GM18526 (cell line): ENCODE data around the gene IL17RD.

ENCODE experiments used
- POLR2A ChIP-seq: IDR thresholded peaks from 3 replicates; pipeline ENCODE4 v1.6.1; 2011; ENCODE audit not compliant: insufficient read length; ENCODE audit errors: extremely low read depth

The IL17RD gene

DNA sequence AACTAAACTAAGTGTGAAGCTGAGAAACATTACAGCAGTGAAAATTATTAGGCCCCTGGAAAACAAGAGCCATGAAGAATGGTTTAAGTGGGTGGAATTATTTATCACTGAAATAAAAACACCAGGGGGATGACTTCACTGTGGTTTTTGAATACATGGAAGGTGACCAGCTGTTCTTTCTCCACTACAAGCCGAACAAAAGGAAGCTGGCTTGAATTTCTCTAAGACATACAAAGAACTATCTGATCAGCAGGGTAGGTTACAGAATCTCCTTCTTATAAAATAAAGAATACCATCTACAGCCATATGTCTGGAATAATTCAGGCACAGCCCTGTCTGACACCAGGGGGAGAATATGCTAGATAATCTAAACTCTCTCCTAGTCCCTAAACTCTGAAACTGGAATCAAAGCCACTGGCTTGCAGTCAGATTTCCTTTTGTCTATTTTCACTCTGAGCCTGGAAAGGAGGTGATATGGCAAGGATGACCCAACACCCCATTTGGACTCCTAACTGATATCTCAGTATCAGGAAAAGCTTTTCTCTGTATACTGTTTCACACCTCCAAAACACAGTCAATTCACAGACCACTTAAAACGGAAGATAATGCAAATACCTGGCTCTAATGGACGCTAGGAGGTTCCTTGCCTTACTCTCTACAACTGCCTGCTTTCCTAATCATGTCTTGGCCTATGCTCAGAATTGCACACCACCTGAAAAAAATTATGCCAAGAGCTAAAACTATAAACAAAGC, 73.5 kb downstream of the IL17RD start:
- TF ChIP-seq POLR2A, result no peak

GRCh38 chr3:57089043-57089442, 76.1 kb downstream of the IL17RD start:
- no peak for TF ChIP-seq POLR2A

DNA sequence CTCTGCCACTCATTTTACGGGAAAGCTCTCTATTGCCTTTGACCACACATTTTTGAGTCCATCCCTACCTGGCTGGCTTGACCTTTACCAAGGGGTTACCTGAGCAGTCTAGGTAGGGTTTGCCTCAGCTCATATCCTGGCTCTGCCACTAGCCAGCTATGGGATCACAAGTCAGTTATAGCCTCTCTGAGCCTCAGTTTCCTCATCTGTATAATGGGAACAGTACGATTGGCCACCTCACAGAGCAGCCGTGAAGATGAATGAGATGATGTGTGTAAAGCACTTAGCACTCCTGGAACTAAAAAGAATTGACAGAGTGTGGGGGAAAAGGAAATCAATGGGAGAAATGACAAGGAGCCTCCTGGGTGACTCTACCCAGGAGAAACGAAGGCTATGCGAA, 76.7 kb downstream of the IL17RD start:
- TF ChIP-seq POLR2A, result no peak

DNA sequence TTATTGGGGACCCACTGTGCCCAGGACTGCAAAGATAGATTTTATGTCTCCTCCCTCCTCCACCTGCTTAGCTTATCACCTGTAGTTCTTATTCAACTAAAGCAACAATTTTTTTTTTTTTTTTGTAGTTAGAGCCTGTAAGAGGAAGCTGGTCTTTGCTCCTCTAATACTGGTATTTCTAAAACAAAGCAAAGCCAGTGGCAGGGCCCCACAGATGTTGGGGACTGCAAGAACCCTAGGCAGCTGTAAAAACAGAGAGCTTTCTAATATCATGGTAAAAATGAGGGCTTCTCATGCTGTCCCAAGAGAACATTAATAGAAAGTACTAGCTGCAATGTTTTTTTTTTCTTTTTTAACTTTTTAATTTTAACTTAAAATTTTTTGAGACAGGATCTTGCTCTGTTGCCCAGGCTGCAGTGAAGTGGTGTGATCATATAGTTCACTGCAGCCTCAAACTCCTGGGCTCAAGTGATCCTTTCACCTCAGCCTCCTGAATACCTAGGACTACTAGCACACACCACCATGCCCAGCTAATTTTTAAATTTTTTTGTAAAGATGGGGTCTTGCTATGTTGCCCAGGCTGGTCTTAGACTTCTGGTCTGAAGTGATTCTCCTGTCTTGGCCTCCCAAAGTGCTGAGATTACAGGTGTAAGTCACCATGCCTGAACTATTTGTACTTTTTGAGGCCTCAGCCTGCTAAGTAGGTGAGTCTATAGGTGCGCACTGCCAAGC, 77.6 kb downstream of the IL17RD start:
- no peak for TF ChIP-seq POLR2A

- no peak for TF ChIP-seq POLR2A
Observed at GRCh38 chr3:57086201-57086600, 79.0 kb downstream of the IL17RD start.

DNA sequence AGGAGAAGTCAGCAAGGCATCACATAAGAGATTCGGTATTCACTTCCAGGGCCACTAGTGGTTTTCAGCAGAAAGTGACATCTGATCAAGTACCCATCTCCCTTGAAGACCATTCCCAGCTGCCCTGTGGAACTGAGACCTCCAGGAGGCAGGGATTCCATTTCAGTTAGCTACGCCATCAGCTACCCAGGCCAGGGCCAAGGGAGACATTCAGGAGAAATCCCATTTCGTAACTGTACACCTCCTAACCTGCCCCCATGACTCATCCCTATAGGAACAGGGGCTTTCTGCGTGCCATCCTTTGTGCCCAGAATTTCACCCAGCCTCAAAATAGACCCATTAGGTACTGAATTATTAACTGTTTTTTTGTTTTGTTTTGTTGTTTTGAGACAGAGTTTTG, 79.9 kb downstream of the IL17RD start:
- TF ChIP-seq POLR2A, result no peak

DNA sequence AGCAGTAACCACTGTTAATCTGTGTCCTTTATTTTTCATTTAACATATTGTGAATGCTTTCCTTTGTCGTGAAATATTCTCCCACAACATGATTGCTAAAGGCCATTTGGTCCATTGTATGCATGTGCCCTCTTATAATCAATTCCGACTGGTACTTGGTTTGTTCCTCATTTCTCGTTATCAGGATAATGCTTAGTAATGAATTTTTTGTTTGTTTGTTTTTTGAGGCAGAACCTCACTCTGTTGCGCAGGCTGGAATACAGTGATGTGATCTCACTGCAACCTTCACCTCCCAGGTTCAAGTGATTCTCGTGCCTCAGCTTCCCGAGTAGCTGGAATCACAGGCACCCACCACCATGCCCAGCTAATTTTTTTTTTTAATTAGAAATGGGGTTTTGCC, 82.7 kb downstream of the IL17RD start:
- TF ChIP-seq POLR2A, result no peak

DNA sequence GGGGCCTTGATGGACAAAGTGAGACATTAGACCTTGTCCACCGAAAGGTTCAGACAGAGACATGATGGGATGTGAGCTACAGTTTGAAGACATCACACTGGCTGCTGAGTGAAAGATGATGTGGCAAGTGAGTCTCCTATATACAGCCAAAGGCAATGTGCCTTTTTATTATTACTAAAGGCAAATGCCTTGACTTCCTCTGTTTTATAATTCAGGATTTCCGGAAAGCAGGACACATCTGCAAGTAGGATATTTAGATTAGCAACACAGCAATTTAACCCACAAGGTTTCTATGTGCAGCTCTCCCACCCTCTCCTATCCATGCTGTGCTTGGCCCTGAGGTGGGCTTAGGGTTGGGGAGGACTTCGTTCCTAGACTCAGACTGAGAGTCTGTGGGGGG, 84.0 kb downstream of the IL17RD start:
- TF ChIP-seq POLR2A, result no peak

GRCh38 chr3:57080171-57080570, 85.0 kb downstream of the IL17RD start:
- TF ChIP-seq POLR2A, result no peak

- no peak for TF ChIP-seq POLR2A
Observed at GRCh38 chr3:57079474-57079831, 85.7 kb downstream of the IL17RD start.

DNA sequence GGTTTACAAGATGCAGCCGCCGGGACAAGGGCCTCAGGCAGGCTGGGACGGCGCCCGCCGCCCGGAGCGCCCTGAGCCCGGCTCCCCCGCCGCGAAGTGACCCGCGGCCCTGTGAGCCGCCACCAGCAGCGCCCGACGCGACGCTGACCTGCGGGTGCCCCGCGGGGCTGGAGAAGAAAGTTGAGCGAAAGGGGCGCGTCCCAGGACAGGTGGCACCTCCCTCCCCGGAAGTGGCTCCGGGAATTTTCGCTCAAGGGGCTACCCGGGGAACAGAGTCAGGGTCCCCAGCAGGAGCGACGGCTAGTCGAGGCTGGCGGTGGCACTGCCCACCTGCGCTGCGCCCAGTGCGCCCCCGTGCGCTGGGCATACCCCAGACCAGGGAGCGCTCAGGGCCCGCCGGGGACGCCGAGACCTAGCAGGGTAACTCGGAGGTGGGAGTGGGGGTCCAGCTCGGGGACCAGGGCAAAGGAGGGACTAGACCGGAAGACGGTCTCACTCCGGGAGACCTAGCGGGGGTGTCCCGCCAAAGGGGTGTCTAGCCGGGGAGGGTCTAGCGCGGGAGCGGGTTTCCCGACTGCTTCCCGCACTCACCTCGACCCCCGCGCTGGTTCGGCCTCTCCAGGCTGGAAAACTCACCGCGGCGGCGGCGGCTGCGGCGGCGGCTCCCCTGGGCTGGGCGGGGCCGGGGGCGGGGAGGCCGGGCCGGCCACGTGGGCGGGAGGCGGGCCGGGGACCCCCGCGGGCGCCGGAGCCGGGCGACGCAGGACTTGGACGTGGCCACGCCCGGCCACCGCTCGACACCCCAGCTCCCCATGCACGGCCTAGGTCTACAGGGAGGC, 86.3 kb downstream of the IL17RD start:
- no peak for TF ChIP-seq POLR2A

DNA sequence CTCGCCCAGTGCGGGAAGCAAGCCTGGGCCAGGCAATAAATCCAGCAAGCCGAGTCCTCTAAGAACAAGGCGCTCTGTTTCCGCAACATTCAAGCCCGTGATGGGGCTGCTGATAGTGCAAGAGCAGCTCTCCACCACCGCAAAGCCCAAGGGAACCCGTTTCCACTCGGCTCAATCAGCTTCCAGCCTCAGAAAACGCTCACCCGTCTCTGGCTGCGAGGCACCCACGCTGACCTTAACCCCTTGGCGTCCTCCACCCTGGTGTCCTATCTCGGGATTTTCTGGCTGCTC, 86.9 kb downstream of the IL17RD start:
- no peak for TF ChIP-seq POLR2A

DNA sequence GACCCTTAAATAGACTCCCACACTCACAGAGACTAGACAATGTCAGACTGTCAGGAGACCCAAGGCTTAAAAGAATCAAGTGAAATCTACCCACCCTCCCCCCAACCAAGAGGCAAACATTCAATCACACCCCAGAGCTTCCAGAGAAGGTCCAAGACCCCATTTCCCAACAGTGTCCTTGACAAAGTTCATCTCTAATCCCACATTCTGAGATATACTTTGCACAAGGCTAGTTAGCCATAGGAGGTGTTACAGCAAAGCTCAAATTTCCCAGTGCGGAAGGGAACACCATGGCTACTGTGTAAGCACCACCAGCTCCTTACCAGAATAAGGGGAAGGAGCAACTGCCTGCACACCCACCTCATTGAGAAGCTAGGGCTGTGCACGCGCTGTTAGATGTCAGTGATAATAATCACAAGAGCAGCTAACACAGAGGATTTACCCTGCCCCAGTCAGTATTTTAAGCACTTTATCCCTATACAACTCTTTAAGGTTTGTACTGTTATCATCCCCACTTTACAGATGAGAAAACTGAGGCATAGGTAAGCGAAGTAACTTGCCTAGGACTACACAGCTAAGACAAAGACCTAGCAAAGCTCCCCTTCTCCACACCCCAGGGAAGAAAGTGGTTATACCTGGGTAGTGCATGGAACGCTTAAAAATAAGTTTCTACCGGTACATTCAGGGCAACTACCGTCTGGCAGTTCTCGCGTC, 87.4 kb downstream of the IL17RD start:
- no peak for TF ChIP-seq POLR2A

GRCh38 chr3:57076422-57076951, 88.7 kb downstream of the IL17RD start:
- no peak for TF ChIP-seq POLR2A

DNA sequence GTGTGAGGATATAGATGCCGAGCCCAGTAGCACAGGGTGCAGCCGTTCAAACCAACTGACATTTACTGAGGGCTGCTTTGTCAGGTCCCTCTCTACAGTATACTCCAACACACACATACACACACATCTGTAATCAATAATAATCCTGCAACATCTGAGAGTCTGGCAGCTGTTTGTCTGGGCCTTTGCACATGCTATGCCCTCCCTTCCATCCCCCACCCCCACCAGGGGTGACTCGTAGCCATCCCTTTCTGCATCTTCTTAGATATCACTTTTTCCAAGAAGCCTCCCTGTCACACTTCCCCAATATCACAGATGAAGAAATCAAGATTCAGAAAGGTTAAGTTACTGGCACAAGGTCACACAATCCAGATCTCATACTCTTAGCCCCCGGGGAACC, 91.0 kb downstream of the IL17RD start:
- no peak for TF ChIP-seq POLR2A
